SW 1271 (cell line): ENCODE measurements around the gene ANKMY2.

Experiments
- DNase-seq, 2 experiments: peaks; one replicate each; lab custom pipeline; 2025; lab: John Stamatoyannopoulos, UW

Gene ANKMY2

GRCh38 chr7:16579216-16579615, 66.3 kb downstream of the ANKMY2 start:
- no peak for DNase-seq

- no peak for DNase-seq
Measured at GRCh38 chr7:16571941-16572340, 73.6 kb downstream of the ANKMY2 start.

GRCh38 chr7:16564909-16565426, 80.6 kb downstream of the ANKMY2 start:
- DNase-seq: peak in 1 of 2 experiments; percentile 77

GRCh38 chr7:16564023-16564380, 81.6 kb downstream of the ANKMY2 start:
- no peak for DNase-seq

- no peak for DNase-seq
Measured at GRCh38 chr7:16563281-16564022, 82.1 kb downstream of the ANKMY2 start.

GRCh38 chr7:16562456-16563220, 82.9 kb downstream of the ANKMY2 start:
- DNase-seq: no peak

GRCh38 chr7:16561943-16562342, 83.6 kb downstream of the ANKMY2 start:
- DNase-seq: no peak

- DNase-seq: no peak
Measured at GRCh38 chr7:16559497-16560179, 85.9 kb downstream of the ANKMY2 start.

- DNase-seq: no peak
Measured at GRCh38 chr7:16558761-16559302, 86.7 kb downstream of the ANKMY2 start.

GRCh38 chr7:16556359-16556758, 89.2 kb downstream of the ANKMY2 start:
- no peak for DNase-seq

- DNase-seq: no peak
Measured at GRCh38 chr7:16554518-16555236, 90.9 kb downstream of the ANKMY2 start.

GRCh38 chr7:16550671-16551070, 94.9 kb downstream of the ANKMY2 start:
- no peak for DNase-seq
